GM06990 (cell line): ENCODE measurements around the gene ANKS1A.

Source experiments
- DNase-seq: peaks from one replicate; pipeline ENCODE4 v3.0.0-alpha.2; 2011; ENCODE audit not compliant: insufficient read length; ENCODE audit errors: extremely low read depth
- H3K27me3 ChIP-seq: replicated peaks from 2 replicates; pipeline ENCODE4 v1.6.0; 2011; ENCODE audit warnings: low read length; ENCODE audit not compliant: control insufficient read depth, insufficient read depth
- H3K36me3 ChIP-seq: 2 replicates; pipeline ENCODE4 v1.5.1; 2011; ENCODE audit warnings: low read length; ENCODE audit not compliant: control insufficient read depth, insufficient read depth
- H3K4me3 ChIP-seq: replicated peaks from 2 replicates; pipeline ENCODE4 v1.5.1; 2011; ENCODE audit warnings: low read depth, mild to moderate bottlenecking, control low read depth, low read length
- CTCF ChIP-seq: IDR thresholded peaks from 2 replicates; pipeline ENCODE4 v1.5.1; 2011; ENCODE audit warnings: low read length, control low read depth, mild to moderate bottlenecking, inconsistent platforms; ENCODE audit not compliant: insufficient read depth, poor library complexity, severe bottlenecking

The ANKS1A gene

GRCh38 chr6:35014786-35015185, 125.7 kb downstream of the ANKS1A start:
- no peak for TF ChIP-seq CTCF
- peaks cover 4% of the 10 kb centered on the region for H3K36me3 ChIP-seq
- DNase-seq = no peak

DNA sequence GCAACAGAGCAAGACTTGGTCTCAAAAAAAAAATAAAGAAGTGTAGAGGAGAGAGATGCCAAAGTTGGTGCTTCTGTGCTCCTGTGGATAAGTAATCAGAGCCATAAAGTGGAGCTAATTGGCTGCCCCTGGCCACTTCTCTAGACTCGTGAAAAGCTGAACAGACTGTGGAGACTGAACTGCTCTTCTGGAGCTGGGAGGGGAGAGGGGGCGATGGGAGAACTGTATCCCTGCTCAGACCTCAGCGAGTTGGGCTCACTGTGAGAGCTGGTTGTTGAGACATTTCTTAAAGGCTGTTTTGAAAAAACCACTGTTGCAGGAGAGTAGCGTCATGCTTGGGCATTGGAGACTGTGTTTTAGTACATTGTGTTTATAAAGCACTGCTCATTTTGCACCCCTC, 126.4 kb downstream of the ANKS1A start:
- no peaks in the 10 kb centered on the region for H3K27me3 ChIP-seq
- TF ChIP-seq CTCF = no peak
- DNase-seq = no peak
- no peak overlapping the region for H3K4me3 ChIP-seq
- H3K36me3 ChIP-seq = peaks cover 4% of the 10 kb centered on the region

More at GRCh38 chr6:35014786-35015185, 125.7 kb downstream of the ANKS1A start:
- no peaks in the 10 kb centered on the region for H3K27me3 ChIP-seq
- no peak overlapping the region for H3K4me3 ChIP-seq

GRCh38 chr6:35015996-35016395, 126.9 kb downstream of the ANKS1A start:
- no peak overlapping the region for H3K4me3 ChIP-seq
- no peak for DNase-seq
- no peak for TF ChIP-seq CTCF
- H3K36me3 ChIP-seq = peaks cover 4% of the 10 kb centered on the region
- H3K27me3 ChIP-seq = no peaks in the 10 kb centered on the region

- Histone ChIP-seq H3K27me3 (no peaks in the 10 kb centered on the region), H3K4me3 (no peak overlapping the region), H3K36me3 (peaks cover 4% of the 10 kb centered on the region)
- TF ChIP-seq CTCF = no peak
- DNase-seq = no peak
Measured at GRCh38 chr6:35016502-35017321, 127.7 kb downstream of the ANKS1A start.

DNA sequence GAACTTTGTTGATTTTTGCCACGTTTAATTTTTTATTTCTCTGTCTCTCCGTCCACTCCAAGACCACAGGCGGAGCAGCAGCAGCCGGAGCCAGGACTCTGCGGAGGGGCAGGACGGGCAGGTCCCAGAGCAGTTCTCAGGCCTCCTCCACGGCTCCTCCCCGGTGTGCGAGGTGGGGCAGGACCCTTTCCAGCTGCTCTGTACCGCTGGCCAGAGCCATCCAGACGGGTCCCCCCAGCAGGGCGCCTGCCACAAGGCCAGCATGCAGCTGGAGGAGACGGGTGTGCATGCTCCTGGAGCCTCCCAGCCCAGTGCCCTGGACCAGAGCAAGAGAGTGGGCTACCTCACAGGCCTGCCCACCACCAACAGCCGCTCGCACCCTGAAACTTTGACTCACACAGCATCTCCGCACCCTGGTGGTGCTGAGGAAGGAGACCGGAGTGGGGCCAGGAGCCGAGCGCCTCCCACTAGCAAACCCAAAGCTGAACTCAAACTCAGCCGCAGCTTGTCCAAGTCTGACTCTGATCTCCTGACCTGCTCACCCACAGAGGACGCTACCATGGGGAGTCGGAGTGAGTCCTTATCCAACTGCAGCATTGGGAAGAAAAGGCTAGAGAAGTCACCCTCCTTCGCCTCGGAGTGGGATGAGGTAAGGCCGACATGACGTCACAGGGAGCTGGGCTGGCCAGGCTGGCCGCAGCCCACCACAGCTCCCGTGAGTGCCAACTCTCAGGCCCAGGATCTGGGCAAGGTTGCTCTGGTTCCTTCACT, 128.5 kb downstream of the ANKS1A start:
- TF ChIP-seq CTCF = no peak
- no peaks in the 10 kb centered on the region for H3K27me3 ChIP-seq
- no peak for DNase-seq
- peaks cover 4% of the 10 kb centered on the region for H3K36me3 ChIP-seq
- no peak overlapping the region for H3K4me3 ChIP-seq
